H9 (cell line): ENCODE data around the gene GSTP1. TPM values are rescaled to one million over a fixed set of nuclear protein-coding genes. Genes with fewer than 3 reads are reported as not detected.

Experiments
- DNase-seq: peaks from one replicate; pipeline ENCODE4 v3.0.0-alpha.2; 2017
- H2AFZ ChIP-seq: one replicate; pipeline ENCODE4 v1.6.1; 2013; ENCODE audit warnings: mild to moderate bottlenecking, low read length, control low read depth, moderate library complexity
- H2AK5ac ChIP-seq: 2 replicates; pipeline ENCODE4 v1.6.1; 2013; ENCODE audit warnings: low read length, control low read depth, mixed read lengths; ENCODE audit not compliant: insufficient read length
- H2BK120ac ChIP-seq: one replicate; pipeline ENCODE4 v1.6.1; 2013; ENCODE audit warnings: low read depth, mild to moderate bottlenecking, low read length, control low read depth, inconsistent platforms; ENCODE audit not compliant: poor library complexity, severe bottlenecking
- H2BK12ac ChIP-seq: 2 replicates; pipeline ENCODE4 v1.6.1; 2013; ENCODE audit warnings: low read length, control low read depth, mixed read lengths, low read depth; ENCODE audit not compliant: insufficient read length
- H2BK15ac ChIP-seq: 2 replicates; pipeline ENCODE4 v1.6.1; 2013; ENCODE audit warnings: low read depth, low read length, control low read depth
- H2BK20ac ChIP-seq: one replicate; pipeline ENCODE4 v1.6.1; 2013; ENCODE audit warnings: low read depth, mild to moderate bottlenecking, low read length, control low read depth, inconsistent platforms; ENCODE audit not compliant: poor library complexity, severe bottlenecking
- H2BK5ac ChIP-seq: 2 replicates; pipeline ENCODE4 v1.6.1; 2013; ENCODE audit warnings: low read length, control low read depth, mixed read lengths; ENCODE audit not compliant: insufficient read length
- H3K14ac ChIP-seq: 2 replicates; pipeline ENCODE4 v1.6.1; 2013; ENCODE audit warnings: low read length, control low read depth; ENCODE audit not compliant: insufficient read depth
- H3K18ac ChIP-seq: 2 replicates; pipeline ENCODE4 v1.6.1; 2013; ENCODE audit warnings: low read depth, mild to moderate bottlenecking, mixed read lengths, low read length, control low read depth; ENCODE audit not compliant: insufficient read length
- H3K23ac ChIP-seq: 2 replicates; pipeline ENCODE4 v1.6.1; 2013; ENCODE audit warnings: low read length, control low read depth, mixed read lengths, low read depth; ENCODE audit not compliant: insufficient read length
- H3K23me2 ChIP-seq: 2 replicates; pipeline ENCODE4 v1.6.1; 2013; ENCODE audit warnings: low read depth, mild to moderate bottlenecking, mixed read lengths, low read length, control low read depth; ENCODE audit not compliant: insufficient read length, poor library complexity, severe bottlenecking
- H3K27ac ChIP-seq: 2 replicates; pipeline ENCODE4 v1.5.1; 2013; ENCODE audit warnings: low read length, control low read depth, mixed read lengths, low read depth; ENCODE audit not compliant: insufficient read length
- H3K27me3 ChIP-seq: 2 replicates; pipeline ENCODE4 v1.6.1; 2013; ENCODE audit warnings: low read length, control low read depth, inconsistent platforms; ENCODE audit not compliant: insufficient read depth
- H3K4ac ChIP-seq: 2 replicates; pipeline ENCODE4 v1.6.1; 2013; ENCODE audit warnings: low read depth, mild to moderate bottlenecking, control low read depth, inconsistent platforms, low read length, moderate library complexity
- H3K4me1 ChIP-seq: 2 replicates; pipeline ENCODE4 v1.6.1; 2013; ENCODE audit warnings: low read length, control low read depth, inconsistent platforms; ENCODE audit not compliant: insufficient read depth
- H3K4me2 ChIP-seq: 2 replicates; pipeline ENCODE4 v1.6.1; 2013; ENCODE audit warnings: low read length, control low read depth, mixed read lengths; ENCODE audit not compliant: insufficient read length, insufficient read depth
- H3K56ac ChIP-seq: 2 replicates; pipeline ENCODE4 v1.6.1; 2013; ENCODE audit warnings: low read depth, mild to moderate bottlenecking, mixed read lengths, low read length, control low read depth; ENCODE audit not compliant: insufficient read length
- H3K79me1 ChIP-seq: 2 replicates; pipeline ENCODE4 v1.6.1; 2013; ENCODE audit warnings: low read depth, mild to moderate bottlenecking, moderate library complexity, low read length, control low read depth, inconsistent platforms; ENCODE audit not compliant: insufficient read depth, poor library complexity, severe bottlenecking
- H3K79me2 ChIP-seq: 2 replicates; pipeline ENCODE4 v1.6.1; 2013; ENCODE audit warnings: low read length, control low read depth, inconsistent platforms; ENCODE audit not compliant: insufficient read depth
- H3K9ac ChIP-seq: 2 replicates; pipeline ENCODE4 v1.6.1; 2013; ENCODE audit warnings: low read length, control low read depth, mixed read lengths; ENCODE audit not compliant: insufficient read length; ENCODE audit errors: extremely low read depth
- H3K9me3 ChIP-seq: one replicate; pipeline ENCODE4 v1.6.1; 2013; ENCODE audit warnings: low read depth, low read length, inconsistent platforms; ENCODE audit not compliant: control insufficient read depth
- H3T11ph ChIP-seq: one replicate; pipeline ENCODE4 v1.6.1; 2013; ENCODE audit warnings: mild to moderate bottlenecking, low read length, control low read depth, inconsistent platforms
- H4K20me1 ChIP-seq: one replicate; pipeline ENCODE4 v1.6.1; 2013; ENCODE audit not compliant: control insufficient read depth, insufficient read length, insufficient read depth
- H4K5ac ChIP-seq: 2 replicates; pipeline ENCODE4 v1.6.1; 2013; ENCODE audit warnings: low read depth, mild to moderate bottlenecking, mixed read lengths, low read length, control low read depth; ENCODE audit not compliant: insufficient read length
- H4K8ac ChIP-seq: replicated peaks from 2 replicates; pipeline ENCODE4 v1.6.1; 2013; ENCODE audit warnings: low read length, control low read depth, mixed read lengths, low read depth; ENCODE audit not compliant: insufficient read length
- H4K91ac ChIP-seq: 2 replicates; pipeline ENCODE4 v1.6.1; 2013; ENCODE audit warnings: low read depth, mild to moderate bottlenecking, moderate library complexity, mixed read lengths, low read length, control low read depth; ENCODE audit not compliant: insufficient read length
- H3K27ac Mint-ChIP-seq, 3 experiments: 2 replicates in 2 of 3; 3 replicates in 1 of 3; pipeline ENCODE4 v1.8.0; 2020 to 2021; ENCODE audit warnings: mixed read lengths in 3 of 3, mild to moderate bottlenecking in 1 of 3, moderate library complexity in 1 of 3
- H3K27me3 Mint-ChIP-seq: 2 replicates; pipeline ENCODE4 v1.8.0; 2021; ENCODE audit warnings: low read depth, mild to moderate bottlenecking, moderate library complexity, mixed read lengths
- H3K36me3 Mint-ChIP-seq, 3 experiments: 2 replicates in 2 of 3; 3 replicates in 1 of 3; pipeline ENCODE4 v1.8.0; 2020 to 2021; ENCODE audit warnings: low read depth in 3 of 3, mixed read lengths in 3 of 3; ENCODE audit not compliant: insufficient read depth in 1 of 3
- H3K4me1 Mint-ChIP-seq, 2 experiments: 2 replicates each; pipeline ENCODE4 v1.8.0; 2020; ENCODE audit warnings: mixed read lengths in 2 of 2
- H3K4me3 Mint-ChIP-seq, 2 experiments: 2 replicates in 1 of 2; 3 replicates in 1 of 2; pipeline ENCODE4 v1.8.0; 2020 to 2021; ENCODE audit warnings: mild to moderate bottlenecking in 2 of 2, mixed read lengths in 2 of 2, moderate library complexity in 1 of 2
- H3K9me3 Mint-ChIP-seq, 2 experiments: 2 replicates in 1 of 2; 3 replicates in 1 of 2; pipeline ENCODE4 v1.8.0; 2020; ENCODE audit warnings: mild to moderate bottlenecking in 2 of 2, mixed read lengths in 2 of 2, moderate library complexity in 1 of 2
- CTCF ChIP-seq: fragments of 200-600 bp; sonication (generic); conservative IDR thresholded peaks from 3 replicates; pipeline ENCODE4 v1.8.0; 2021; ENCODE audit warnings: antibody characterized with exemption, mild to moderate bottlenecking
- whole genome bisulfite sequencing: extraction: QIAGEN DNeasy Blood & Tissue Kit; methylation state at CpG from one replicate; pipeline ENCODE4 v1.1.7; 2013; ENCODE audit warnings: missing lambda C conversion rate, low lambda C conversion rate, mixed read lengths; ENCODE audit not compliant: insufficient read length; ENCODE audit errors: extremely low coverage; 5-methylcytosine and 5-hydroxymethylcytosine counted together
- total RNA-seq: library from RNA; stranded (reverse); gene quantifications from 2 replicates; pipeline ENCODE4 v1.2.1, GENCODE V29; 2021

GSTP1 gene
- total RNA-seq, 1 experiment from 2014 or later: 1,469 TPM

- no CpG with 5 or more reads among the region's 6 CpGs for WGBS
- H3K4me1 Mint-ChIP-seq: peaks cover 9 to 11% of the 10 kb centered on the region in 2 experiments
These were observed 12.2 kb upstream of the GSTP1 start for GRCh38 chr11:67571443-67571842.

More at GRCh38 chr11:67571443-67571842, 12.2 kb upstream of the GSTP1 start:
- no peak overlapping the region for H2BK15ac ChIP-seq
- no peak overlapping the region for H3K9ac ChIP-seq
- Mint-ChIP-seq H3K36me3 (no peaks in the 10 kb centered on the region), H3K27me3 (peaks cover 33% of the 10 kb centered on the region), H3K27ac (no peak overlapping the region), H3K4me3 (no peak overlapping the region), H3K9me3 (peaks cover 3 to 9% of the 10 kb centered on the region in 2 experiments; a peak in 3 of 5 replicates)
- H3K4me2 ChIP-seq: no peak overlapping the region
- no peaks in the 10 kb centered on the region for H3K79me1 ChIP-seq
- H2BK20ac ChIP-seq: no peak overlapping the region
- no peak overlapping the region for H2AK5ac ChIP-seq
- H3K4me1 ChIP-seq: no peaks in the 10 kb centered on the region
- H3K27me3 ChIP-seq: no peaks in the 10 kb centered on the region
- no peak overlapping the region for H2BK120ac ChIP-seq
- H3K4ac ChIP-seq: no peak overlapping the region
- H4K5ac ChIP-seq: no peak overlapping the region
- no peak overlapping the region for H3T11ph ChIP-seq
- H4K20me1 ChIP-seq: no peaks in the 10 kb centered on the region
- H3K27ac ChIP-seq: no peak overlapping the region
- no peaks in the 10 kb centered on the region for H3K9me3 ChIP-seq
- no peak for TF ChIP-seq CTCF
- no peak overlapping the region for H3K23ac ChIP-seq
- H3K18ac ChIP-seq: no peak overlapping the region
- no peak overlapping the region for H3K56ac ChIP-seq
- no peak overlapping the region for H3K14ac ChIP-seq
- H3K79me2 ChIP-seq: no peaks in the 10 kb centered on the region
- no peak overlapping the region for H4K91ac ChIP-seq
- no peak overlapping the region for H2AFZ ChIP-seq
- no peaks in the 10 kb centered on the region for H3K23me2 ChIP-seq
- no peak for DNase-seq
- no peak overlapping the region for H2BK5ac ChIP-seq
- no peak overlapping the region for H4K8ac ChIP-seq
- H2BK12ac ChIP-seq: no peak overlapping the region
